ENCODE measurements around the gene RNF44.
"Not testable (repeated sequence)": the region's sequence is repeated elsewhere in the genome, so short reads cannot be mapped to it uniquely, and the experiment has no call there.

RNF44 gene

DNA sequence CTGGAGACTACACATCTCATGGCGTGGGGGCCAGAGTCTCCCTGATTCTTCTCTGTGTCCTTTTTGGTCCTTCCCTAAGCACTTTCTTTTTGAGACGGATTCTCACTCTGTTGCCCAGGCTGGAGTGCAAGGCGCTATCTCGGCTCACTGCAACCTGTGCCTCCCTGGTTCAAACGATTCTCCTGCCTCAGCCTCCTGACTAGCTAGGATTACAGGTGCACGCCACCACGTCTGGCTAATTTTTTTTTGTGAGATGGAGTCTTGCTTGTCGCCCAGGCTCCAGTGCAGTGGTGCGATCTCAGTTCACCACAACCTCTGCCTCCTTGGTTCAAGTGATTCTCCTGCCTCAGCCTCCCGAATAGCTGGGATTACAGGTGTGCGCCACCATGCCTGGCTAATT, 13.7 kb upstream of the RNF44 start:
- DNase-seq: not testable (repeated sequence)

DNA sequence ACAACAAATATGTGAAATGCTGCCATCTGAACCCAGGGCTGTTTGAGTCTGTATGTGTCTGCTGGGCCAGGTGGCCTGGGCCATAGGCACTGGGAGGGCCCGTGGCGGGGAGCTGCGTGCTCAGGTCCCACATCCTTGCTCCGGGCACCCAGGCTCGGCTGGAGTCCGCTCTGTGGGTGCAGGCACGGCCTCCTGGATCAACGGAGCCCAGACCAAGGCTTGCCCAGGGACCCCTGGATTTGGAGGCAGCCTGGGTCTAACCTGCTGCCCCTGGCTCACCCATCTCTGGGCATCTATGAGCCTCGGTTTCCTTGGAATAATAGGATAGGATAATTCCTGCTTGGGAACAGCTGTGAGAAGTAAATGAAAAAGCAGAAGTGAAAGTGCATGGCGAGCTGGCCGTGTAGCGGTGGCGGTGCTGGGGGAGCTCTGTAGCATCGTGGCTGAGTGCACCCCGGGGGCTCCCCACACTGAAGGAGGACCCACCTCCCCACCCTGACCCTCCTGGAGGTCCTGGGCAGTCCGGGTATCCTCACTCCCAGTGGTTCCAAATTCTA, 13.2 kb upstream of the RNF44 start:
- no peak for DNase-seq

DNA sequence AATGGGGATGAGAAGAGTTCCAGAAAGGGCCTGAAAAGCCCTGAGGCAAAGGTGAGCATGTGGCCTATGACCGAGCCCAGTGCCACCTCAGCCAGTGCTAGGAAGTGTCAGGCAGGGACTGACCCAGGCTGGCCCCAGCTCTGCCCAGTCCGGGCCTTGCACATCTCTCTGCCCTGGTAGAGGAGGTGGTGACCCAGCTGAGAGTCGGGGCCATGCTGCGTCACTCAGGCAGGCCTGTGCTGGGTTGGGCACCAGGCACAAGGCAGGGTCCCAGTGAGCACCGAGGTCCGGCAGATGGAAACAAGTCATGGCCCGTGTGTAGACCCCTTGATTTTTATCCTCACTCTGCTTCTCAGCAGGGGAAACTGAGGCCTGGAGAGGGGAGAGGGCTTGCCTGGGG, 12.7 kb upstream of the RNF44 start:
- no peak for DNase-seq

DNA sequence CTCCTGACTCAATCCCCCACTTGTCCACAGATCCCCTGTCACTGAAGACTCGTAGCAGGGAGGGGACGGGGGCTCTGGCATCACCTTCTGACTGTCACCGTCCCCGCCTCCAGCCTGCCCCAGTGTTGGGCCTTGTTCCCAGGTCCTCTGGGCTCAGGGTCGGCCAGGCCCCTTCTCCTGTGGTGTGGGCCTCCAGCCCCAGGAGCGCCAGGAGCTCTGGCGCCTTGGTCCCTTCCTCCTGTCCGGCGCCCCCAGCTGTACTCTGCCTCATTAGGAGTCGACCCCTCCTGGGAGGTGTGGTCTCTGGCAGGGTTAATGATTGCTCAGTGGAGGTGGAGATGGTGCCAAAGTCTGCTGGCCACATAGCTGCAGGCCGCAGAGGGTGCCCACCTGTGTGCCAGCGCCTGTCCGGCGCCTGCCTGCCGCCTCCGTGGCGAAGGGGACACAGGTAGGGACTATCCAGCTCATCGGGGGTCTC, 11.8 kb upstream of the RNF44 start, which contains the start of gene CDHR2:
Gene CDHR2 (plus strand): TSS at position 376 of the 478 bp plus-strand sequence. CDS start 16,011 bp downstream, outside the sequence.
- no peak for DNase-seq

DNA sequence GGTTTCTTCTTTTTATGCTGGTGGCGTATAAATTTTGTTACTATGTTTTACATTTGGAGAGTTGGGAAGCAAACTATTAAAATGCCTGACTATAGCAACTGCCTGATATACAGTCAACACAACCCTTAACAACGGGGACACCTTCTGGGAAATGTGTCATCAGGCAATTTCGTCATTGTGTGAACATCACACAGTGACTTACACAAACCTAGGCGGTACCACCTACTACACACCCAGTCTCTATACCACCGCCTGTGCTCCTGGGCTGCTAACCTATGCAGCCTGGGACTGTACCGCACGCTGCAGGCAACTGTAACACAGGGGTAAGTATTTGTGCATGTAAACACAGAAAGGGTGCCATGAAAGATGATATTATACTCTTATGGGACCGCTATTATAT, 10.6 kb upstream of the RNF44 start:
- DNase-seq: no peak

DNA sequence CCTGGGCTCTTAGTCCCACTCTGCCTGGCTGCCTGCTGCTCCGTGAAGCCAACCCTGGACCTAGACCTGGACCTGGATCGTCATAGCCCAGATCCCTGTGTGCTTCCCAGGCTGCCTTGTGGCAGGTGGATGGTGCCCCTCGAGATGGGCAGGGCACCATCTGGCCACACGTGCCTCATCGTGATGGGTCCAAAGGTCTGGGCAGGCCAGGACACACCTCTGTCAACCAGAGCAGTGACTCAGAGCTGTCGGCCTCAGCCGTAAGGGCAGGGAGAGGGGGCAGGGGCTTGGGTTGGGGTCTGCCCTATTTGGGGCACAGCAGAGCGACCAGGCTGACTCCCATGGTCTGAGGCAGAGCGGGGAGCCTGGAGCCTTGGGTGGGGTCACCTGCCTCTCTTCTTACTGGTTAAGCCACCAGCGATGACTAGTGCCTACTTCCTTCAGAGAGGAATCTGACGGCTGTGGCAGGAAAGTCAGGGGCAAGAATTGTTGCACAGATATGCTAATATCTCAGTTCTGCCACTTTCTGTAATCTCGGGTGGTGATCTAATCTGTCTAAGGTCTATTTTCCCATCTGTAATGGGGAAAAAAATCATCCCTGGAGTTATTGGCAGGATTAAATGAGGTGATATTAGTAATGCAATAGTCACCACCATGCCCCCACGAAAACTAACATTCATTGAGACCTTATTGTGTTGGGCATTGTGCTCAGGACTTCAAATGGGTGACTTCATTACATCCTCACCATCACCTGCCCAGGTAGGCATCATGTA, 8.7 kb upstream of the RNF44 start:
- no peak for DNase-seq

DNA sequence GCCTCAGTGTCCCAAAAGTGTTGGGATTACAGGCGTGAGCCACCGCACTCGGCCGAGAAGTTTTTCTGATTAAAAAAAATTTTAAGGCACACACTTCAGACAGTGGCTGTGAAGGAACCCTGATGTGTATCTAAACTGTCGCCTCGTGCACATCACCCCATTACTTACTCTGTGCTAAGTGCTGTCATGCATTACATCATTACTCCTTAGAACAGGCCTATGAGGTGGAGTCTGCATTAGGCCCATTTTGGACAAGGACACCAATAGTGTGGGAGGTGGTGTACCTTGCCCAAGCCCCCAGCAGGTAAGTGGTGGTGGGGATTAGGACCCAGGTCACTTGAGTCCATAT, 8.2 kb upstream of the RNF44 start:
- no peak for DNase-seq

DNA sequence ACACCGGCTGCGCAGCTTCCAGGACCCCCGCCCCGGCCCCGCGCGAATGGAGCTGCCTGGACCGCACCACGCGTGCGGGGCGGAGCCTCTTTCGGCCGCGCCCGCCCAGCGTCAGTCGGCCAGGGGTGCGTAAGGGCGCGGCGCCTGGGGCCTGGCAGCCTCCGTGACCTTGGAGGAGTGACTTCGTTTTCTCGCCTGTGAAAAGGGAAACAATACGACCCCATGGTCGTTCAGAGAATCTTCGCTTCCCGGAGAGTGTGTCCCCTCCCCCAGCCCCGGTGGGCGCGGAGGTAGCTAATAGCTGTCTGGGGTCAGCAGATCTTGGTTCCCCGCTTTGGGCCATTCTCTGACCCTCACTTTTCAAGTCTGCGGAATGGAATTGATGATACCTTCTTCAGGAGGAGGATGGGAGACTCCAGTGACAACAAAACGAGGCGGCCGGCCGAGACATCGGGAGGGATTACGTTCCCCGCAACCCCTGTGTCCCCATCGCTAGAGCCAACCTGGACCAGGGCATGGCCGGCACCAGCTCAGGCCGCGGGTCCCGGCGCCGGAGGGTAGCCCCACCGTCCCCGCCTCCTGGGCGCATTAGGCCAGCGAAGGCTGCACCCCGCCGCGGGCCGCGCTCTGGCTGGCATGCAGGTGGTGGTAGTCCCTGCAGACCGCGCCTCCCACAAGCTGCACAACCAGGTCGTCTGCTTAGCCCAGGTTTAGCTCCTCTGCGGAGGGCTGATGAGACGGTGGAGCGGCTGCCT, 6.4 kb upstream of the RNF44 start:
- peak; percentile 74 for DNase-seq

DNA sequence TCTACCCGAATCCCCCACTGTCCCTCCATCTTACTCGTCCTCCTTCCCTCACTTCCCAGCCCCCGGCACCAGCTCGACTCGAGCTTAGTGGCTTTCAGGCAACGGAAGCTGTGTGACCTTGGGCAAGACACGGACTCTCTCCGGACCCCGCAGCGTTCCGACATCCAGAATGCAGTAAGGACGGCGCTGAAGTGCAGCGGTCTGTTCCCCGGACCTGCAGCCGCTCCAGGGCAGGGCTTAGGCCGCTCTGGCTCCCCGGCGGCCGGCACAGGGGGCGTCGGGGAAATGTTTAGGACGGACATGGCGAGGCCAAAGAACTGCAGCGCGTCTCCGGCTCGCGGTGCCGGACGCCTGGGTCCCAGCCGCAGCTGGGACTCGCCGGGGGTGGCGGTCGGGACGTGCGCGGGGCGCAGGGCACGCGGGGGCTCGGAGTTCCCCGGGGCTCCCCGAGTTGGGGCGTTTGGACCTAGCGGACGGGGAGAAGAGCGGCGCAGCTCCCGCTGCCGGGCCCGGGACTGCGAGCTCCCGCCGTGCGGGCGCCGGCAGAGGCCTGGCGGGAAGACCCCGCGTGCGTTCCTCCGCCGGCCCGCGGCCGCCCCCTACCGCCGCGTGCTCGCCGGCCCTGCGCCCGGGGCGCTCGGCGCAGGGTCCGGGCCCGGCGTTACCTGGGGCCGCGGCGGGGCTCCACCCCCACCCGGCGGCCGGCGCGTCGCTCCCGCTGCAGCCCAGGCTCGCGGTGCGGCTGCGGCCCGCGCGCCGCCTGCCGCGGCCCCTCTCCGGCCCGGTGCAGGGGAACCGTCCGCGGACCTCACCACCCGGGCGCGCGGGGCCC, 5.6 kb upstream of the RNF44 start:
- DNase-seq: no peak

DNA sequence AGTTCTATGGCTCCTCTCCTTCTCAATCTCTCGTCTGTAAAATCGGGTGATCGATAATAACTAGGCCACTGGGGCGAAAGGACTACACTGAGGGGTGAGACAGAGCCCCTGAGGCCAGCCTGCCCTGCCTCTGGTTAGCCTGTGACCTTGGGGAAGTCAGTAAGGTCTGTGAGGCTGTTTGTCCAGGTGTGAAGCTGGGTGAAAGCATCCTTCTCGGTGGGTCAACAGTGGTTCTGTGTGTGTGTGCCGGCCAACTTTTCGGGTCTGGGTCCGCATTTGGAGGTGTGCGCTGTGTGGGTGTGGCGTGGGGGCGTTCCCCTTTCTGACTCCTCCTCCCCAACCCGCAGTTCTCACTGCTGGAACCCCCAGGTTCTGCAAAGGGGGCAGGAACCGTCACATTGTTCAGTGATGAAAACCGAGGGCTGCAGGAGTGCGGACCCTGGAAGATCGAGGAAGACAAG, 5.0 kb upstream of the RNF44 start:
- DNase-seq: no peak

DNA sequence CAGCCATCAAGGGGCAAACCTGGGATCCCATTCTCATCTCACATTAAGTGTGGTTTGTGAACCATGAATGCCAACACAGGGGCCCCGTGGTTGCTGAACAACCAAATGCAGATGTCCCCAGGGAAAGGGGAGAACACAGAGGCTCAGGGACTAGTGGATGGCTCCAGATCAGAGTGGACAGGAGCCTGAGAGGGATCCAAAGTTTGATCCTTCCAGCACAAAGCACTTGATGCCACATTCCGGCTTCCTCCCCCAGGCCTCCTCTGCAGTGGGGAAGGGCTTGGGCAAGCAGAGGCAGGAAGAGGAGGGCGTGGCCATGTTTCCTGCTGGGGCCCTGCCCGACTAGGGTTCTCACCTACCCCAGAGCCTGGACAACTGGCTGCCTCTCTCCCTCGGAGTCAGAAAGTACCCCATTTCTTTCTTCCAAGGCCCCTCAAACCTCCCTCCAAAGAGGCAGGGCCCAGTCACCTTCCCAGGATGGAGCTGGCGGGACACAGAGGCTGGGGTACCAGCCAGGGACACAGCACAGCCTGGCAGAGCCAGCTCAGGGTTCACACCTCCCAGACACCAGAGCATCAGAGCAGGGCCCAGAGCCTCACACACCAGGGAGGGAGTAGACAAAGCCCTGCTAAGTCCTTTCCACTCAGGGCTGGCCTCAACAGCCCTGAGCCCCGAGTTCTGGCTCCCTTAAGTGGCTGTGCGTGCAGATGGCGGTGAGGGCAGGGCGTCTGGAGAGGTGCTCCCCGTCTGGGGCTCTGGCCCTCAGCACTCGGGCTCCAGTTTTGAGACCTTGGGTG, 4.3 kb upstream of the RNF44 start:
- DNase-seq: no peak

DNA sequence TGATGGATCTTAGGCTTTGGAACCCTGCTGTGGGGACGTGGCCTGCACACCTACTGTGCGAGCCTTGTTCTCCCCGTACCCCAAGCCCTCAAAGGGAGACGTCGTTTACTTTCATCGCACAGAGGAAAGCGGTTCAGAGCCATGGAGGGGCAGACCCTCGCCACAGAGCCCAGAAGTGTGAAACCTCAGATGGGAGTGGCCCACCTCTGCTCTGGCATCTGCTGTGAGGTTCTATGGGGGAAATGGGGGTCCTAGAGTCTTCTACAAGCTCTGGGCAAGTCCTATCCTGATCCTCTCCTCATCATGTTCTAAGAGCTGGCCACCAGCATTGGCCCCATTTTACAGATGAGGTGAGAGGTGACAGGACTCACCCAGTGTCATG, 3.7 kb upstream of the RNF44 start:
- no peak for DNase-seq

DNA sequence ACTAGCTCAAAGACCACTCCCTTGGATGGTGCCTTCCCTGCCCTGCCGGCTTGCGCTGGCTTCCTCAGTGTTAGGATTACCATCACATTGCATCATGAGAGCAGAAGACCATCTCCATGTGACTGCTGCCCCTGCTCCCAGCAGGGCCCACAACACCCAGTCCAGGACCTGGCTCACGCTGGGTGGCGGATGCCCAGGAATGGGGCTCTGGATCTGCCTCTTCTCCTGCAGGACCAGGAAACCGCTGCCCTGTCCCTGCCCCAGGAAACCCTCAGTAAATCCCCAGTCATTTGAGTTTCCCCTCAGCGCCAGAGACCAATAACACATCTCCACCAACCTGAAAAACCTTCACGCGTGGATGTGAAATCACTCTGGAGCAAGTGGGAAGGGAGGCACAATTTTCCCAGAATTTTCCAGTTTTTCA, 3.3 kb upstream of the RNF44 start:
- no peak for DNase-seq

DNA sequence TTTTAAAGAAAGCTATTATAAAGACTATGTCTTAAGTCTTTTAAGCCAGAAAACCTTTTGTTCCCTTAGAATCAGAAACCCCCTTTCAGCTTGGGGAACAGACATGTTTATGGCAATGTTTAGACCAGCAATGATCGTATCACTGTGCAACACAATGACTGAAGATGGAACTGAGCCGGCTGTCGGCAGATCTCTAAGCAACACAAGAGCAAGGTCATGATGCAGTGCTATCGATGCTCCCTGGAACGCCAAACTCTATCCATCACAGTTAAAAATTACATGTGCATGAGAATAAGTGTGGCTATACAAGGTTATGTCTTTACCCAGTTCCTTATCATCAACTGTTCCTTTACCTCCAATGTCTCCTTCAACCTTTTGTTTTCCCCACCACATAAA, 1.8 kb upstream of the RNF44 start:
- DNase-seq: no peak

DNA sequence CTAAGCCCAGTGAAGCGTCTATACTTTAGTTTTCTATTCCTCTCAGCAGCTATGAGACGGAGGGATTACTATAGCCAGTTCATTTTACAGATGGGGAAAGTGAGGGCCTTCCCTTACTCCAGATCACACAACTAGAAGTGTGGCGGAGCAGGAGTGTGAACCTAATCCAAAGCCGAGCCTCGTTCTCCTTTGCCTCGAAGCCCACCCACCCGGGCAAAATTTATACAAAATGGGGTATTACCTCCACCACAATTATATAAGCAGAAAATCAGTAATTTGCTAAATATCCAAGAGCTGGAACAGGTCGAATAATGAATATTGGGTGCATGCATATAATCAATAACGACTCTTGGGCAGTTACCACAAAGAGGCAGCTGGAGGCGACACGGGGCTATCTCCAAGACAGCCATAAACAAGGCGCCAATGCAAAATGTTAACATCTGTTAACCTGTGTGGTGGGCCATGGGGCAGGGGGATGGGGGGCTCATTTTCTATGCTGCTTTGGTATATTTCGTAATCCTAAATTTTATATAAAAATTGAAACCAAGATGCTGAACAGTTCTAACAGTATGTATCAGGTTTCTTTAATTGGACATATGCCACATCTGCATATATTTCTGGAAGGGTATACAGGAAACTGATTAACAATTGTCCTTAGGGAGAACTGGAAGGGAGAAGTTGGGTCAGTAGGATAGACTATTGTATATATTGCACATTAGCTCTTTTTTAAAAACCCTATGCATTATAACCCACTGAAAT, 1.2 kb upstream of the RNF44 start:
- DNase-seq: no peak

DNA sequence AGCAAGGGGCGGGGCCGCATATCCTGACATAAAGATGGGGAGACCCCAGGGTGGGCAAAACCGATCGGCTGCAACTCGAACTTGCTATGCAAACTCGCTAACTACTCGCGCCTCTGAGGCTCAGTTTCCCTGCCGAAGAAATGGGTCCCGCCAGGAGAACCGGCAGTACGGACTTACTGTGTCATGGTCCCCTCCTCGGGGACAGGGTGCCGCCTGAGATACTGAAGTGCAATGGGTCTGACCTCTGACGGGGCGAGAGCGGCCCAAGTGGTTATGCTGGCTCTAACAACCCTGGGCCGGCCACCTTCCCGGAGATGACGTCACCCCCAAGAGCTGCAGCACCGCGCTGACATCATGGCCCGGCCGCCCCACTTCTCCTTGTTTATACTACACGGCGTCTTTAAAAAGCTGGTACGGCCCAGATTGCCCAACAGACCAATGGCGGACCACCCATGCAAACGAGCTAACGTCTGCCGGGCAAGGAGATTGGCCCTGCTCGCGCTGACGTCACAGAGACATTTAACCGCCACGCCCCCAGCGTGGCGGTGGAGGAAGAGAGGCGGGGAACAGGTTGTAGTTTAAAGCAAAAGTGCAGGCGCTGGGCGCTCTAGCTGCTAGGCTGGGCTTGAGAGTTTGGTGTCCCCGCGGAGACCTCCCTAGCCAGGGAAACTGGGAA, 490 bp upstream of the RNF44 start:
- peak; percentile 99 for DNase-seq

DNA sequence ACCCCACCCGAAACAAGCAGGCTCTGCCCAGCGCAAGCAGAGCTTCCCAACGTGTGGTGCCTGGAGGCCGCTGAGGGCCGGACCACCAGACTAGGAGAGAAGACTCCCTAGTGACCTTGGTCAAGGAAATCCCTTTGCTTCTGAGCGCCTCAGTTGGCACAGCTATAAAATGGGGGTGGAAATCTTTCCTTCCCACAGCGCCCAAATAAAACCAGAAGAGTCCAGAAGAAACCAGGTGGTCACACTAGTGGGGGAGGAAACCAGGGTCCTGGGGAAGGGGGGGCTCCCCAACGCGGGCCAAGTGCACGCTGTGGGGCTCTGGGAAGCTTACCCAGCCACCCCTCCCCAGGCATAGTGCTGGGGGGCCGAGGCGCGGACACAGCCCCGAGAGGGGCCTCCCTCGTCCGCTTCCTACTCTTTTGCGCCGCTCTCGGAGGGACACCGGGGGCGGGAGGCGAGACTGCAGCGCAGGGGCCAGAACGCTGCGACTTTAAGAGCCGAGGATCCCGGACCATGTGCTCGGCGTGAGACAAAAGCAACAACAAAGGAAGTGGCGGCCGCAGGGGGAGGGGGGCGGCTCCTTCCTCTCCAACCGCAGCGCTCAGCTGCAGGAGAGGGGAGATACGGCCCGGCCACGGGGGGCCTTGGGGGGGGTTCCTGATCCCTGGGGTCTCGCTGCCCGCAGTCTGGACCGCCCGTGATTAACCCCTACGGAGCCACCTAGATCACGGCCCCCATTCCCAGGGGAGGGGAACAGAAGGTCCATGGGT, 885 bp downstream of the RNF44 start:
- peak; percentile 91 for DNase-seq

DNA sequence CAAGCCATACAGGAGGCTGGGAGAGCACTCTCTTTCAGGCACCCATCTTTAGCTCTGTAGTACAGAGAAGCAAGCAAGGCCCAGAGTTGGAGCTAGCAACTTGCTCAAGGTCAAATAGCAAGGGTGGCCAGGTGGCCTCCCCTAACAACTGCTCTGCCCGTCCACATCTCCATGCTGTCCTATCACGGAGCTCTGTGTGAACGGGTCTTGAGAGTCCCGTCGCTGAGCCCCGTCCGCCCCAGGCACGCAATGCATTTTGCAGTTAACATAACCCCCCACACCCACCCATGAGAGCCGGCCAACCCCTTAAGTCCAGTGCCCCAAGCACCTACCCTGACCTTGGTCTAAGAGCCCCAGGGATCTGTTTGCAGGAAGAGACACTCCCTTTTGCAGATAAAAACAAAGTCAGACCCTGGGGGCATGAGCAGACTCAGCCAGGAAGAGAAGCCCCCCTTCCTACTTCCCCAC, 1.5 kb downstream of the RNF44 start:
- no peak for DNase-seq

DNA sequence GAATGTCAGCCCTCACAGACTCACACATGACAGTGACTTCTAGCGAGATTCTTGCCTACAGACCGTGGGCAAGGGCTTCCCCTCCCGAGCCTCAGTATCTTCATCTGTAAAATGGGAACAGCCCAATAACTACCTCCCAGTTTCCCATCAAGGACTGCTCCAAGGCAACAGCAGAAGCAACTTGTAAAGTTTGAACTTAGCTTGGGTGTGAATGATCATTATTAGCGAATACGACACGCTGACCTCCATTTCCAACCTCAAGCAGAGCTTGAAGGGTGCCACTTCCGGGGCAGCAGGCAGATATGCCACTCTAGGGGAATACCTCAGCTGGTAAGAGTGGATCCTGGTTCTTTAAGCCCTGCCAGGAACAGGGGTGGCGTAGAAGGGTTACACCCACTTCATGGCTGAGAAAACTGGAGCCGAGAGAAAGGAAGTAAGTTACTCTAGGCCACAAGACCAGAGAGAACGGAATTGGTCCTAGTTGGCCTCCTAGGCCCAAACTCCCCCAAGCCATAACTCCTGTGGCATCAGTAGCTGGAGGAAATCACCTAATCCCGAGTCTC, 2.0 kb downstream of the RNF44 start:
- DNase-seq: no peak

All from right hindlimb (tissue), 1 donor.